GM19463 (cell line): ENCODE results near the gene MICAL2.
"Not testable (repeated sequence)": the region's sequence is repeated elsewhere in the genome, so short reads cannot be mapped to it uniquely, and the experiment has no call there.

Experiments
- ATAC-seq: cut with Tn5 transposase; IDR thresholded peaks from one replicate; pipeline ENCODE4 v1.9.1; 2021; ENCODE audit warnings: mild to moderate bottlenecking, moderate library complexity; ENCODE audit not compliant: unreplicated experiment

MICAL2 gene

GRCh38 chr11:12132790-12133145 is 22.4 kb downstream of the MICAL2 start:
- no peak for ATAC-seq

- no peak for ATAC-seq
Observed at GRCh38 chr11:12133547-12134235, 23.3 kb downstream of the MICAL2 start.

GRCh38 chr11:12134236-12134585 is 23.8 kb downstream of the MICAL2 start:
- ATAC-seq, result no peak

- no peak for ATAC-seq
Observed at GRCh38 chr11:12135185-12135584, 24.8 kb downstream of the MICAL2 start.

GRCh38 chr11:12137005-12137690 is 26.8 kb downstream of the MICAL2 start:
- ATAC-seq, result no peak

- ATAC-seq, result no peak
Observed at GRCh38 chr11:12137938-12138731, 27.7 kb downstream of the MICAL2 start.

GRCh38 chr11:12139144-12139881 is 28.9 kb downstream of the MICAL2 start:
- no peak for ATAC-seq

GRCh38 chr11:12140186-12140793 is 29.9 kb downstream of the MICAL2 start:
- ATAC-seq, result no peak

- ATAC-seq, result no peak
Observed at GRCh38 chr11:12141283-12141682, 30.9 kb downstream of the MICAL2 start.

GRCh38 chr11:12142176-12142575 is 31.8 kb downstream of the MICAL2 start:
- ATAC-seq, result no peak

GRCh38 chr11:12142909-12143308 is 32.5 kb downstream of the MICAL2 start:
- no peak for ATAC-seq

- no peak for ATAC-seq
Observed at GRCh38 chr11:12143461-12144258, 33.3 kb downstream of the MICAL2 start.

- ATAC-seq, result peak; percentile 39
Observed at GRCh38 chr11:12144330-12145174, 34.2 kb downstream of the MICAL2 start.

- ATAC-seq, result not testable (repeated sequence)
Observed at GRCh38 chr11:12146678-12147077, 36.3 kb downstream of the MICAL2 start.

GRCh38 chr11:12147827-12148226 is 37.4 kb downstream of the MICAL2 start:
- no peak for ATAC-seq

GRCh38 chr11:12148466-12148865 is 38.1 kb downstream of the MICAL2 start:
- ATAC-seq, result no peak

GRCh38 chr11:12148882-12149281 is 38.5 kb downstream of the MICAL2 start:
- ATAC-seq, result no peak

- ATAC-seq, result peak; percentile 69
Observed at GRCh38 chr11:12149672-12150225, 39.4 kb downstream of the MICAL2 start.
